Natural killer cell (primary cell): ENCODE data around the gene OR13D1. TPM values are rescaled to one million over a fixed set of nuclear protein-coding genes. Genes with fewer than 3 reads are reported as not detected.

Experiments
- ATAC-seq, 3 donors: fragments of 150-1000 bp in 2 of 3; fragments of 200-7000 bp in 1 of 3; cut with Tn5 transposase; 1 replicate in 1 of 3; 2 replicates in 2 of 3; pipeline ENCODE4 v1.10.0; 2021; ENCODE audit warnings: mild to moderate bottlenecking in 2 of 3, moderate library complexity in 2 of 3
- DNase-seq, 2 donors: peaks; one replicate each; pipeline versions ENCODE4 v3.0.0 to v3.0.0-alpha.2; 2013 to 2021; ENCODE audit warnings: mixed read lengths in 1 of 2
- H3K27ac ChIP-seq: one replicate; pipeline ENCODE4 v1.5.1; 2013; ENCODE audit warnings: mild to moderate bottlenecking, low read length
- H3K27me3 ChIP-seq: one replicate; pipeline ENCODE4 v1.6.1; 2013; ENCODE audit warnings: low read length; ENCODE audit not compliant: control insufficient read depth, insufficient read depth
- H3K36me3 ChIP-seq: one replicate; pipeline ENCODE4 v1.6.1; 2013; ENCODE audit warnings: low read length; ENCODE audit not compliant: control insufficient read depth, insufficient read depth
- H3K4me1 ChIP-seq: one replicate; pipeline ENCODE4 v1.6.1; 2013; ENCODE audit warnings: low read length; ENCODE audit not compliant: control insufficient read depth, insufficient read depth
- H3K4me3 ChIP-seq: one replicate; pipeline ENCODE4 v1.5.1; 2013; ENCODE audit warnings: low read length
- H3K9me3 ChIP-seq: one replicate; pipeline ENCODE4 v1.6.1; 2013; ENCODE audit warnings: low read length; ENCODE audit not compliant: control insufficient read depth, insufficient read depth
- H3K27ac Mint-ChIP-seq, 2 donors: one replicate each; pipeline ENCODE4 v1.8.0; 2022; ENCODE audit warnings: mild to moderate bottlenecking in 2 of 2, mixed read lengths in 2 of 2, moderate library complexity in 1 of 2
- H3K27me3 Mint-ChIP-seq, 2 donors: one replicate each; pipeline ENCODE4 v1.8.0; 2022; ENCODE audit warnings: low read depth in 2 of 2, mixed read lengths in 2 of 2
- H3K36me3 Mint-ChIP-seq: one replicate; pipeline ENCODE4 v1.8.0; 2022; ENCODE audit warnings: mixed read lengths
- H3K4me1 Mint-ChIP-seq, 2 donors: one replicate each; pipeline ENCODE4 v1.8.0; 2022; ENCODE audit warnings: mixed read lengths in 2 of 2
- H3K4me3 Mint-ChIP-seq: one replicate; pipeline ENCODE4 v1.8.0; 2022; ENCODE audit warnings: mild to moderate bottlenecking, moderate library complexity, mixed read lengths
- H3K9me3 Mint-ChIP-seq, 2 donors: one replicate each; pipeline ENCODE4 v1.8.0; 2022; ENCODE audit warnings: mixed read lengths in 2 of 2
- CTCF ChIP-seq: fragments of 200-600 bp; IDR thresholded peaks from one replicate; pipeline ENCODE4 v1.8.0; 2022; ENCODE audit warnings: antibody characterized with exemption
- WGBS: methylation state at CpG from one replicate; pipeline ENCODE4 v1.1.7; 2013; ENCODE audit warnings: missing lambda C conversion rate; ENCODE audit not compliant: insufficient coverage; 5-methylcytosine and 5-hydroxymethylcytosine counted together
- intact Hi-C: fragments of 100-400 bp; cut with micrococcal nuclease; formaldehyde crosslinking; loops from one replicate; pipeline ENCODE4 v1.14.2; 2022
- total RNA-seq, 4 donors: library from RNA; stranded (reverse); fragments of 120-200 nt in 1 of 4; gene quantifications; one replicate each; pipeline versions ENCODE4 v1.2.3 to v1.2.4, GENCODE V29; 2013 to 2022

The OR13D1 gene, protein sequence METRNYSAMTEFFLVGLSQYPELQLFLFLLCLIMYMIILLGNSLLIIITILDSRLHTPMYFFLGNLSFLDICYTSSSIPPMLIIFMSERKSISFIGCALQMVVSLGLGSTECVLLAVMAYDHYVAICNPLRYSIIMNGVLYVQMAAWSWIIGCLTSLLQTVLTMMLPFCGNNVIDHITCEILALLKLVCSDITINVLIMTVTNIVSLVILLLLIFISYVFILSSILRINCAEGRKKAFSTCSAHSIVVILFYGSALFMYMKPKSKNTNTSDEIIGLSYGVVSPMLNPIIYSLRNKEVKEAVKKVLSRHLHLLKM
- total RNA-seq, result not detected
- not detected for total RNA-seq (2013)

GRCh38 chr9:104694218-104694617 lies at the start of gene OR13D1:
TSS of gene OR13D1 (plus strand) at chr9:104694518. CDS start at chr9:104694518, 0 bp downstream.
- intact Hi-C loops, result no loop called here
- Histone ChIP-seq H3K4me3 (no peak within 1 kb of the TSS), H3K9me3 (no peaks in the 10 kb centered on the region), H3K36me3 (no peaks in the 10 kb centered on the region), H3K4me1 (no peaks in the 10 kb centered on the region), H3K27ac (no peak within 1 kb of the TSS), H3K27me3 (no peaks in the 10 kb centered on the region)
- H3K27me3 Mint-ChIP-seq, result no peaks in the 10 kb centered on the region
- no CpG with 5 or more reads among the region's 1 CpG for WGBS
- no peaks in the 10 kb centered on the region for H3K36me3 Mint-ChIP-seq
- no peak within 1 kb of the TSS for H3K27ac Mint-ChIP-seq
- ATAC-seq, result no peak
- no peak for DNase-seq
- no peaks in the 10 kb centered on the region for H3K4me1 Mint-ChIP-seq
- no peak for TF ChIP-seq CTCF
- H3K4me3 Mint-ChIP-seq, result no peak within 1 kb of the TSS
- H3K9me3 Mint-ChIP-seq, result no peaks in the 10 kb centered on the region

DNA sequence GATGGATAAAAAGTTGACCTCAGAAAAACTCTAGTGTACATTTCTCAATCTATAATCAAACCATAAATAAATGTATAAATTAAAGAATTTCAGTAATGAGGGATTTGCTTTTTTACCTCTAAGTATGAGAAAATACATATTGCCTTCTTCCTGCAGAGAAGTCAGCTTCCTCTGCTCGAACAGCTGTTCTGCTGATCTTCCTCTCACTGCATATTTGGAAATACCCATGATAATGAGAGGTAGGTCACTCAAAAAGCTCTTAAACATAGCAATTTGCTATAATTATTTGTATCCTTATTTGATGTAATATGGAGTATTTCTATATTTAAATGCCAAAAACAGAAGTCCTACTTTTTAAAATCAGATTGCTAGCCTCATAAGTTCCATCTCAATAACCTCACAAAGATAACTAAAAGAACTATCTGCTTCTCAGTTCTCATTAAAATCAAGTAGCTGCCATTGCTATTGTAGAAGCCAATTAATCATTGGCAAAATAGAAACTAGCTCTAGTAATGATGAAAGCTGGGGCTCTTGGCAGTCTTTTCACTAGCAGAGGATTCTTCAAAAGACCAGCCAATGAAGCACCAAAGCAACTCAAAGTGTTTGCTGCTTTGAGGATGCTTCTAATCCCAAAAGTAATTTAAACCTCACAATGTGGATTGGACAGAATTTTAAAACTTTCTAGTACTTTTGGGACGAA lies 35.7 kb upstream of the OR13D1 start:
- Mint-ChIP-seq H3K36me3 (no peaks in the 10 kb centered on the region), H3K4me3 (no peak overlapping the region), H3K4me1 (no peaks in the 10 kb centered on the region), H3K27ac (no peak overlapping the region), H3K9me3 (peaks cover 2 to 4% of the 10 kb centered on the region in 2 donors), H3K27me3 (no peaks in the 10 kb centered on the region)
- no peak for TF ChIP-seq CTCF
- no peak for DNase-seq
- no peaks in the 10 kb centered on the region for H3K36me3 ChIP-seq
- intact Hi-C loops, result no loop called here
- H3K4me1 ChIP-seq, result no peaks in the 10 kb centered on the region
- WGBS, result no CpG with 5 or more reads among the region's 2 CpGs
- H3K9me3 ChIP-seq, result no peaks in the 10 kb centered on the region
- ATAC-seq, result no peak
- no peaks in the 10 kb centered on the region for H3K27me3 ChIP-seq
- H3K27ac ChIP-seq, result no peak overlapping the region
- no peak overlapping the region for H3K4me3 ChIP-seq

- Histone ChIP-seq H3K36me3 (no peaks in the 10 kb centered on the region), H3K27ac (no peak overlapping the region), H3K9me3 (no peaks in the 10 kb centered on the region), H3K4me3 (no peak overlapping the region), H3K4me1 (no peaks in the 10 kb centered on the region), H3K27me3 (no peaks in the 10 kb centered on the region)
- no peak overlapping the region for H3K4me3 Mint-ChIP-seq
- ATAC-seq (no peak), DNase-seq (no peak)
- no peak for TF ChIP-seq CTCF
- H3K9me3 Mint-ChIP-seq, result no peaks in the 10 kb centered on the region
- no peaks in the 10 kb centered on the region for H3K27me3 Mint-ChIP-seq
- no peaks in the 10 kb centered on the region for H3K4me1 Mint-ChIP-seq
- no peak overlapping the region for H3K27ac Mint-ChIP-seq
- WGBS, result 90% methylated on average over 1 of the region's 2 CpGs
- no peaks in the 10 kb centered on the region for H3K36me3 Mint-ChIP-seq
- intact Hi-C loops, result no loop called here
These were observed 18.7 kb upstream of the OR13D1 start for GRCh38 chr9:104675611-104676010.
